ENCODE results near the gene EMD. TPM values are rescaled to one million over a fixed set of nuclear protein-coding genes. Genes with fewer than 3 reads are reported as not detected.
"Not testable (repeated sequence)": the region's sequence is repeated elsewhere in the genome, so short reads cannot be mapped to it uniquely, and the experiment has no call there.

Gene EMD
- total RNA-seq, 3 donors from 2014 or later = 33.8 to 48.1 (median 45.6) TPM

DNA sequence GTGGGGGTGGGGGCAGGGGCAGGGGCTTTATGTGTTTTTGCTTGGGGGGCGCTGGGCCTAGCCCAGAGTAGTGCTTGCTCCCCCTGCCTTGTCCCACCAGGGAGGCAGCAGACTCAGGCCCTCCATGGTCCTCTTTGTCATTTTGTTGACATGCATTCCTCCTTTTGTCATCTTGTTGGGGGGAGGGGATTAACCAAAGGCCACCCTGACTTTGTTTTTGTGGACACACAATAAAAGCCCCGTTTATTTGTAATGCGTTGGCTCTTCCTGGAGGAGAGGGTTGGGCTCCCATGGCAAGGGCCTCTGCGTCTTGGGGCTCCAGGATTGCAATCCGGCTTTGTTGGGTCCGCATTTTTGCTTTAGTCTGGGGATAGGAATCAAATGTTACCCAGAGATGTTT lies 2.2 kb downstream of the EMD start:
- peak overlapping the region; percentile 97 to 99 for H3K27ac ChIP-seq
- intact Hi-C loops (cut with DNase I; ENCODE audit: low total_unique reads) = no loop called here
- no peak overlapping the region for H3K4me3 ChIP-seq

DNA sequence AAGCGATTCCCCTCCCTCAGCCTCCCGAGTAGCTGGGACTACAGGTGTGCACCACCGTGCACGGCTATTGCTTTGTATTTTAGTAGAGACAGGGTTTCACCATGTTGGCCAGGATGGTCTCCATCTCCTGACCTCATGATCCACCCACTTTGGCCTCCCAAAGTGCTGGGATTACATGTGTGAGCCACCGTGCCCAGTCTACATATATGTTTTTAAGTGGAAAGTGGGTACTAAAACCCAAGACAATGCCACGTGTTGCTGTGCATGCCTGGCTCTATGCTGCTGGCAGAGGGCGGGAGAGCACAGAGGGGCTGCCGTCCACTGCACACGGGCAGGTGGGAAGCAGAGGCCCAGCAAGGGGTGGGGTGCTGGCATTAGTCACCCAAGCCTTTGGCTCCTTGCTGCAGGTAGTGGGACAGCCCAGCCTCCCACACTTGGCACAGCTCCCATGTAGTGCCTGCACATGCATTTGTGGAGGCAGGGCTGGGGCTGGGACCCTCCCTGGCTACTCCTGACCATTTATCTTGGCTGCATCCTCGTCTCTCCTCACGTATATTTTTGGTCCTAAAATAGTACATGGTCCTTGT lies 3.5 kb downstream of the EMD start:
- TF ChIP-seq POLR2AphosphoS5 (IDR thresholded peaks at IDR 0.05) = no peak
- TF ChIP-seq, protein P1, sequence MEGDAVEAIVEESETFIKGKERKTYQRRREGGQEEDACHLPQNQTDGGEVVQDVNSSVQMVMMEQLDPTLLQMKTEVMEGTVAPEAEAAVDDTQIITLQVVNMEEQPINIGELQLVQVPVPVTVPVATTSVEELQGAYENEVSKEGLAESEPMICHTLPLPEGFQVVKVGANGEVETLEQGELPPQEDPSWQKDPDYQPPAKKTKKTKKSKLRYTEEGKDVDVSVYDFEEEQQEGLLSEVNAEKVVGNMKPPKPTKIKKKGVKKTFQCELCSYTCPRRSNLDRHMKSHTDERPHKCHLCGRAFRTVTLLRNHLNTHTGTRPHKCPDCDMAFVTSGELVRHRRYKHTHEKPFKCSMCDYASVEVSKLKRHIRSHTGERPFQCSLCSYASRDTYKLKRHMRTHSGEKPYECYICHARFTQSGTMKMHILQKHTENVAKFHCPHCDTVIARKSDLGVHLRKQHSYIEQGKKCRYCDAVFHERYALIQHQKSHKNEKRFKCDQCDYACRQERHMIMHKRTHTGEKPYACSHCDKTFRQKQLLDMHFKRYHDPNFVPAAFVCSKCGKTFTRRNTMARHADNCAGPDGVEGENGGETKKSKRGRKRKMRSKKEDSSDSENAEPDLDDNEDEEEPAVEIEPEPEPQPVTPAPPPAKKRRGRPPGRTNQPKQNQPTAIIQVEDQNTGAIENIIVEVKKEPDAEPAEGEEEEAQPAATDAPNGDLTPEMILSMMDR (IDR thresholded peaks at IDR 0.05) = no peak
- no peak for TF ChIP-seq POLR2A (IDR thresholded peaks at IDR 0.05)
- DNase-seq (ENCODE audit: low spot score in 2 of 2) = no peak
- Histone ChIP-seq H3K27me3 (peaks cover 0 to 11% of the 10 kb centered on the region in 2 donors), H3K4me1 (no peaks in the 10 kb centered on the region), H3K27ac (no peak overlapping the region), H3K36me3 (no peaks in the 10 kb centered on the region), H3K9me3 (no peaks in the 10 kb centered on the region), H3K4me3 (no peak overlapping the region)
- intact Hi-C loops (cut with DNase I; ENCODE audit: low total_unique reads) = no loop called here

More for the DNA sequence above, 2.2 kb downstream of the EMD start:
- Histone ChIP-seq H3K4me1 (no peaks in the 10 kb centered on the region), H3K27me3 (peaks cover 0 to 11% of the 10 kb centered on the region in 2 donors), H3K9me3 (no peaks in the 10 kb centered on the region), H3K36me3 (no peaks in the 10 kb centered on the region)
- TF ChIP-seq, protein P1 (IDR thresholded peaks at IDR 0.05) = no peak
- no peak for TF ChIP-seq POLR2AphosphoS5 (IDR thresholded peaks at IDR 0.05)
- no peak for TF ChIP-seq POLR2A (IDR thresholded peaks at IDR 0.05)
- no peak for DNase-seq (ENCODE audit: low spot score in 2 of 2)

GRCh38 chrX:154383359-154384283 lies 4.5 kb downstream of the EMD start:
- no peak overlapping the region for H3K4me3 ChIP-seq
- TF ChIP-seq POLR2A (IDR thresholded peaks at IDR 0.05) = no peak
- TF ChIP-seq, protein P1 (IDR thresholded peaks at IDR 0.05) = no peak
- no peak for TF ChIP-seq POLR2AphosphoS5 (IDR thresholded peaks at IDR 0.05)
- no peaks in the 10 kb centered on the region for H3K36me3 ChIP-seq
- no peak for DNase-seq (ENCODE audit: low spot score in 2 of 2)
- peaks cover 0 to 11% of the 10 kb centered on the region in 2 donors for H3K27me3 ChIP-seq
- intact Hi-C loops (cut with DNase I; ENCODE audit: low total_unique reads) = no loop called here
- H3K4me1 ChIP-seq = no peaks in the 10 kb centered on the region
- H3K27ac ChIP-seq = no peak overlapping the region
- H3K9me3 ChIP-seq = no peaks in the 10 kb centered on the region

DNA sequence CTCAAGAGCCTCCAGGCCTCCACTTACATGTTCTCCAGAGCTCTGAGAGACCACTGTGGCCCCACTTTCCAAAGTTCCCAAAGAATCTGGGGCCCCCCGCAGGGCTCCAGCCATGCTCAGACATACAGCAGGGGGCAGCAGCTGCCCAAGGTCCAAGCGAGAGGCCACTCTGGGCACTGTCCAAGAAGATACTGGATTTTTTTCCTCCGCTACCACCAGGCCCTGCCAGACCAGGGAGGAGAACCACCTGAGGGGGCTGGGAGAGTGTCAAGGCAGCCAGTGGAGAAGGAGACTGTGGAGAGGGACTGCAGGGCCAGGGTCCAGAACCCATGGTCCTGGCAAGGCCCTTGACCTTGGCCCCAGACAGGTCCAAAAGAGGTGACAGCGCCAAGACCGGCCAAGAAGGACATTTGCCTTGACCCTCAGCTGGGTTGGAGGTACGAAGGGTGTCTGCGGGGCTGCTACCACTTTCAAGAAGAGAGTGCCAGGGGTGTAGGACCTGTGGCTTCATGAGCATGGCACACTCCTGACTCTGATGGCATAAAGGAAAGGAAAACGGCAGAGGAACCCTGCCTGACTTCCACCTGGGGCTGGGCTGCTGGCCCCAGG lies 5.3 kb downstream of the EMD start:
- DNase-seq (ENCODE audit: low spot score in 2 of 2) = no peak
- Histone ChIP-seq H3K36me3 (no peaks in the 10 kb centered on the region), H3K27me3 (peaks cover 0 to 11% of the 10 kb centered on the region in 2 donors), H3K4me3 (no peak overlapping the region), H3K4me1 (no peaks in the 10 kb centered on the region), H3K27ac (no peak overlapping the region), H3K9me3 (no peaks in the 10 kb centered on the region)
- intact Hi-C loops (cut with DNase I; ENCODE audit: low total_unique reads) = no loop called here
- TF ChIP-seq POLR2AphosphoS5 (IDR thresholded peaks at IDR 0.05) (no peak), POLR2A (IDR thresholded peaks at IDR 0.05) (no peak)
- TF ChIP-seq, protein P1 (IDR thresholded peaks at IDR 0.05) = no peak

DNA sequence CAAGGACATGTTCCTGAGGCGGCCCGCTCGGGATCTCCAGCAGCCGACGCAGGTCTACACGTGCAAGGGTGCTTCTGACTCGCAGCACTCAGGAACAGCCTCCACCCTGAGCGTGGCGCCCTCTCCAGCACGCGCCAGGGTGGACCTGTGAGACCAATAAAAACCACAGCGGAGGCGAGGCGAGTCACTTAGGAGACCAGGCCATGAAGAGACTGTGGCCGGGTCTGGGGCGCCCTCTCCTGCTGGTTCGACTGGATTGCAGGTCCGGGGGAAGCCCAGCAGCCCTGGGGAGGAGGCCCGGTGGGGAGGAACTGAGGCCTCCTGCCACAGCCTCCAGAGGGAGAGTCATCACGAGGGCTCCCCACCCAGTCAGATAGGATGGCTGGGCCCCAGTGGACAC lies 9.0 kb downstream of the EMD start:
- H3K9me3 ChIP-seq; H3K27me3 ChIP-seq; H3K4me3 ChIP-seq; intact Hi-C loops (cut with DNase I; ENCODE audit: low total_unique reads); H3K36me3 ChIP-seq; DNase-seq (ENCODE audit: low spot score in 2 of 2); H3K4me1 ChIP-seq; H3K27ac ChIP-seq: not testable (repeated sequence)

DNA sequence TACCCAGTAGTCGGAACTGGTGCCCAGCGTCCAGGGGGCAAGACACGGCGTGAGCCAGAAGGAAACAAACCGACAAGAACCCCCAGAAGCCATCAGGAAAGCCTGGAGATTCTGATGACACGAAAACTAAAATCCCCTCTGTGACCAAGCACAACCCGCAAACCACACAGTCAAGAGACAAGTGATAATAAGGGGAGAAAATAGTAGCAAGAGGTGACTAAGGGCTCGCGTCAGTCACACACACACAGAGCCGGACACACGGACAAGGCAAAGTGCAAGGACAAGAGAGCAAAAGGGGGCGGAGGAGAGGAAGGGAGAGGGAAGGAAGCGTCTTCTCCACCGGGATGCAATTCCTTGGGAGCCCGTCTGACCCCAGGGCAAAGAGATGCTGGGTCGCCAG lies 9.6 kb downstream of the EMD start:
- DNase-seq (ENCODE audit: low spot score in 2 of 2); H3K27ac ChIP-seq; H3K36me3 ChIP-seq; H3K9me3 ChIP-seq; intact Hi-C loops (cut with DNase I; ENCODE audit: low total_unique reads); H3K4me3 ChIP-seq; H3K4me1 ChIP-seq; H3K27me3 ChIP-seq: not testable (repeated sequence)

DNA sequence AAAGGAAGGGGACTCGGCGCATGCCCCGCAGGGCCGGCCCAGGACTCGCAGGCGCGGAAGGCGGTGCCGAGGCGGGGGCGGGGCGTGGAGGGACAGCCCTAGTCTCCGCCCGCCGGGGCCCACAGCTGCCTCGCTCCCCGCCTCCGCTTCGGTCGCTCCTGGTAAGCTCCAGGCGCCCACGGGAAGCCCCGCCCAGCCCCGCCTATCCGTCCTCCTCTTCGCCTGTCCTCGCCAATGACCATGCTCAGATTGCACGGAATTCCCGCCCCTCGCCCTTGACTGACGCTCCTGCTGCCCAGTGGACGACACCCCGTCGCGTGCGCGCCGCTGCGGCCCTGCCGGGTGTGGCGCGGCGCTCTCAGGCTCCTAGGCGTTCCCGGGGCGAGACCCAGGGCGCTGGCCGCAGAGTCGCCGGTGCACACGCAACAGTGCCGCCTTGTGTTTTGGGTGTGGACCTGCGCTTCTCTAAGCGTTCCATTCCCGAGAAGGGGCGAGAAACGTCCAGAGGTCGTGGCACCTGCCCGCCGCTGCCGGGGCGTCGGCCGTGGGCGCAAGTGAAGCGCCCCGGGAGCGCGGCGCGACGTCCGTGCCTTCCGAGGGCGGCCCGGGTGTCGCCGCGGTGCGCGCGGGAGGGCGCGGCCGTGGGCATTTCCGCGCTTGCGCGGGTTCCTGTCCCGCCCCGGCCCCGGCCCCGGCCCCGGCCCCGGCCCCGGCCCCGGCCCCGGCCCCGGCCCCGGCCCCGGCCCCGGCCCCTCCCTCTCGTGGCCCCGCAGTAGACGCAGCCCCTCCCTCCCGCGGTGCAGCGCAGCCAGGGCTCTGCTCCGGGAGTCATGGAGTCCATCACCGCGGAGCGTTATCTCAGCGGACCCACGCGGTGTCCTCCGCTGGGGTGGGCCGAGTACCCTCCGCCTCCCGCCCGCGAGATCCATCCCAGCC lies 11.0 kb downstream of the EMD start:
- Histone ChIP-seq H3K4me3 (peak overlapping the region in 2 of 3 donors; percentile 38 to 49), H3K27ac (peak overlapping the region in 1 of 2 donors; percentile 77)
- intact Hi-C loops (cut with DNase I; ENCODE audit: low total_unique reads); H3K36me3 ChIP-seq; DNase-seq (ENCODE audit: low spot score in 2 of 2); H3K9me3 ChIP-seq; H3K4me1 ChIP-seq; H3K27me3 ChIP-seq: not testable (repeated sequence)
